Measurements from ENCODE around the gene CAMSAP2. TPM values are rescaled to one million over a fixed set of nuclear protein-coding genes. Genes with fewer than 3 reads are reported as not detected.

The CAMSAP2 gene
- total and polyA plus RNA-seq, 10 of the 15 experiments (the other 5 are each of a cell fraction or from before 2014, with no cell fraction given), result 3.9 to 19.8 (median 8.0) TPM

DNA sequence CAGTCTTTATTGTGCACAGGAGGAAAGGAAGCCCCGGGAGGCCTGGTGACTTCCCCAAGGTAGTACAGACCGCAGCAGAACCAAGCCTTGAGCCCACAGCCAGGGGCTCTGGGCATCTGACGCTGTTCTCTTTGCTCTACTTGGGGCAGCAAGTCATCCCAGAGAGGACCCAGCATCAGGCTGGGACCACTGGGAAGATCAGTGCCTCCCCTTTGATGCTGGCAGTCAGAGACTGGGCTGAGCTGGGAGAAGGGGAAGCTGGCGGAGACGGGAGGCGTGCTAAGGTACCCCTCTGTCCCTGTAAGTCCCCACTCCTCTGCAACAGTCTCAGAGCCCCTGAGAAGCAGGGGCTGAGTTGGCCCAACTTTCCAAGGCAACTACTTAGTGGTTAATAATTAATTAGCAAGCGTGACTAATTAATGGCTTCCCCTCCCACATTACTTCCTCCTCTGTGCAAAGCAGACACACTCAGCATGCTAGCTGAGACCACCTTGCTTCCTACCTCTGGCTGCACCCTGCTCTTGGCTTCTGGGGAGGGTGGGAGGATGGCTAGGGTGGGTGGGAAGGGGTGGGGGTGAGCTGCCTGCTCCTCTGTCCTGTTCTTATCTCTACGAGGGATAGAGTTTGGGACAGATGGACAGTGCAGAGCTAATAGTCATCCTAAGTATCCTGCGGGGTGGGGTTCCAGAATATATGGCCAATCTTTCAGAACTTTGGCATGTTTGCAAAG is 157.3 kb downstream of the CAMSAP2 start (continued):
- TF ChIP-seq, protein P1, sequence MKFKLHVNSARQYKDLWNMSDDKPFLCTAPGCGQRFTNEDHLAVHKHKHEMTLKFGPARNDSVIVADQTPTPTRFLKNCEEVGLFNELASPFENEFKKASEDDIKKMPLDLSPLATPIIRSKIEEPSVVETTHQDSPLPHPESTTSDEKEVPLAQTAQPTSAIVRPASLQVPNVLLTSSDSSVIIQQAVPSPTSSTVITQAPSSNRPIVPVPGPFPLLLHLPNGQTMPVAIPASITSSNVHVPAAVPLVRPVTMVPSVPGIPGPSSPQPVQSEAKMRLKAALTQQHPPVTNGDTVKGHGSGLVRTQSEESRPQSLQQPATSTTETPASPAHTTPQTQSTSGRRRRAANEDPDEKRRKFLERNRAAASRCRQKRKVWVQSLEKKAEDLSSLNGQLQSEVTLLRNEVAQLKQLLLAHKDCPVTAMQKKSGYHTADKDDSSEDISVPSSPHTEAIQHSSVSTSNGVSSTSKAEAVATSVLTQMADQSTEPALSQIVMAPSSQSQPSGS (IDR thresholded peaks at IDR 0.05; ENCODE audit: low read length), result no peak
- TF ChIP-seq FOXK2 (IDR thresholded peaks at IDR 0.05) (no peak), SREBF2 (IDR thresholded peaks at IDR 0.05; ENCODE audit: low read length) (no peak), HDGF (IDR thresholded peaks at IDR 0.05) (no peak; the same call in 1 of the 2 replicates), POU2F2 (IDR thresholded peaks at IDR 0.05; ENCODE audit: borderline replicate concordance, low read depth, low read length) (peak; percentile 53; the same call in 1 of the 3 replicates), SMAD1 (IDR thresholded peaks at IDR 0.05; ENCODE audit: low read depth, partially characterized antibody) (no peak), SPI1 (IDR thresholded peaks at IDR 0.05; ENCODE audit: borderline replicate concordance, insufficient read depth, low read depth, low read length) (peak; percentile 10; the same call in 1 of the 2 replicates), BHLHE40 (IDR thresholded peaks at IDR 0.05; ENCODE audit: borderline replicate concordance in 1 of 2, low read depth in 2 of 2, low read length in 1 of 2) (peak; percentile 83 to 88), SIX5 (IDR thresholded peaks at IDR 0.05; ENCODE audit: low read depth, low read length, severe bottlenecking) (no peak), IKZF2 (IDR thresholded peaks at IDR 0.05) (peak in 1 of 2 experiments; percentile 35; a peak in 1 of 4 replicates), EZH2 (IDR thresholded peaks at IDR 0.05; ENCODE audit: borderline replicate concordance, control insufficient read depth, low read depth, low read length) (no peak)
- TF ChIP-seq, protein P2, sequence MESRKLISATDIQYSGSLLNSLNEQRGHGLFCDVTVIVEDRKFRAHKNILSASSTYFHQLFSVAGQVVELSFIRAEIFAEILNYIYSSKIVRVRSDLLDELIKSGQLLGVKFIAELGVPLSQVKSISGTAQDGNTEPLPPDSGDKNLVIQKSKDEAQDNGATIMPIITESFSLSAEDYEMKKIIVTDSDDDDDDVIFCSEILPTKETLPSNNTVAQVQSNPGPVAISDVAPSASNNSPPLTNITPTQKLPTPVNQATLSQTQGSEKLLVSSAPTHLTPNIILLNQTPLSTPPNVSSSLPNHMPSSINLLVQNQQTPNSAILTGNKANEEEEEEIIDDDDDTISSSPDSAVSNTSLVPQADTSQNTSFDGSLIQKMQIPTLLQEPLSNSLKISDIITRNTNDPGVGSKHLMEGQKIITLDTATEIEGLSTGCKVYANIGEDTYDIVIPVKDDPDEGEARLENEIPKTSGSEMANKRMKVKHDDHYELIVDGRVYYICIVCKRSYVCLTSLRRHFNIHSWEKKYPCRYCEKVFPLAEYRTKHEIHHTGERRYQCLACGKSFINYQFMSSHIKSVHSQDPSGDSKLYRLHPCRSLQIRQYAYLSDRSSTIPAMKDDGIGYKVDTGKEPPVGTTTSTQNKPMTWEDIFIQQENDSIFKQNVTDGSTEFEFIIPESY (IDR thresholded peaks at IDR 0.05), result no peak

Data from GM12878 (cell line).